SK-N-MC (cell line): ENCODE data around the gene FJX1.

Experiments
- DNase-seq: peaks from one replicate; pipeline ENCODE4 v3.0.0-alpha.2; 2011; ENCODE audit warnings: low read depth, low spot score
- H3K27ac ChIP-seq: fragments of 200-600 bp; sonication (generic); 2 replicates; pipeline ENCODE4 v1.5.1; 2016; ENCODE audit warnings: mixed run types
- H3K36me3 ChIP-seq: fragments of 200-600 bp; sonication (generic); 2 replicates; pipeline ENCODE4 v1.6.1; 2017; ENCODE audit warnings: antibody characterized with exemption, low read length, mixed read lengths; ENCODE audit not compliant: insufficient read depth
- H3K4me3 ChIP-seq: fragments of 200-600 bp; sonication (generic); 2 replicates; pipeline ENCODE4 v1.5.1; 2016
- H3K9ac ChIP-seq: fragments of 200-600 bp; sonication (generic); 2 replicates; pipeline ENCODE4 v1.8.0; 2017; ENCODE audit warnings: mixed run types, mixed read lengths; ENCODE audit not compliant: insufficient read length
- H3K9me3 ChIP-seq: fragments of 200-600 bp; sonication (generic); 2 replicates; pipeline ENCODE4 v1.6.1; 2017; ENCODE audit warnings: low read depth, mild to moderate bottlenecking, antibody characterized with exemption, low read length, moderate library complexity, mixed read lengths
- EZH2 ChIP-seq: fragments of 200-600 bp; sonication (generic); IDR thresholded peaks from one replicate; pipeline ENCODE4 v1.6.1; 2017; ENCODE audit warnings: antibody characterized with exemption
- FOXP2 ChIP-seq: optimal IDR thresholded peaks from 2 replicates; pipeline ENCODE3; 2011; ENCODE audit warnings: mild to moderate bottlenecking, moderate library complexity; ENCODE audit not compliant: insufficient read depth; ENCODE audit errors: extremely low read length, control extremely low read depth
- POLR2AphosphoS5 ChIP-seq: IDR thresholded peaks from 2 replicates; pipeline ENCODE4 v1.6.1; 2012; ENCODE audit warnings: mild to moderate bottlenecking, low read depth, low read length, borderline replicate concordance

FJX1 gene

GRCh38 chr11:35585416-35585815 is 32.8 kb upstream of the FJX1 start:
- TF ChIP-seq EZH2 = no peak
- TF ChIP-seq FOXP2 = no peak
- no peak for TF ChIP-seq POLR2AphosphoS5
- no peak for DNase-seq
- Histone ChIP-seq H3K9me3 (no peaks in the 10 kb centered on the region), H3K36me3 (no peaks in the 10 kb centered on the region), H3K27ac (no peak overlapping the region), H3K4me3 (no peak overlapping the region), H3K9ac (no peak overlapping the region)

- no peak overlapping the region for H3K27ac ChIP-seq
- no peak overlapping the region for H3K9ac ChIP-seq
- TF ChIP-seq EZH2 (no peak), FOXP2 (no peak), POLR2AphosphoS5 (no peak)
- DNase-seq = no peak
- no peaks in the 10 kb centered on the region for H3K9me3 ChIP-seq
- H3K36me3 ChIP-seq = no peaks in the 10 kb centered on the region
- no peak overlapping the region for H3K4me3 ChIP-seq
Measured at GRCh38 chr11:35586222-35586621, 32.0 kb upstream of the FJX1 start.

- Histone ChIP-seq H3K9me3 (no peaks in the 10 kb centered on the region), H3K27ac (no peak overlapping the region)
Measured at GRCh38 chr11:35587972-35588371, 30.3 kb upstream of the FJX1 start.

GRCh38 chr11:35588627-35589026 is 29.6 kb upstream of the FJX1 start:
- TF ChIP-seq EZH2 = no peak
- TF ChIP-seq POLR2AphosphoS5 = no peak
- TF ChIP-seq FOXP2 = no peak
- H3K9ac ChIP-seq = no peak overlapping the region
- H3K36me3 ChIP-seq = no peaks in the 10 kb centered on the region
- H3K27ac ChIP-seq = no peak overlapping the region
- no peak overlapping the region for H3K4me3 ChIP-seq
- DNase-seq = no peak
- H3K9me3 ChIP-seq = no peaks in the 10 kb centered on the region

More at GRCh38 chr11:35587972-35588371, 30.3 kb upstream of the FJX1 start:
- Histone ChIP-seq H3K36me3 (no peaks in the 10 kb centered on the region), H3K9ac (no peak overlapping the region), H3K4me3 (no peak overlapping the region)
- TF ChIP-seq POLR2AphosphoS5 (no peak), FOXP2 (no peak), EZH2 (no peak)
- no peak for DNase-seq

GRCh38 chr11:35589281-35589680 is 29.0 kb upstream of the FJX1 start:
- TF ChIP-seq EZH2 (no peak), POLR2AphosphoS5 (no peak), FOXP2 (no peak)
- Histone ChIP-seq H3K9ac (no peak overlapping the region), H3K9me3 (no peaks in the 10 kb centered on the region), H3K36me3 (no peaks in the 10 kb centered on the region), H3K27ac (no peak overlapping the region), H3K4me3 (no peak overlapping the region)
- no peak for DNase-seq

GRCh38 chr11:35590412-35590811 is 27.8 kb upstream of the FJX1 start:
- Histone ChIP-seq H3K36me3 (no peaks in the 10 kb centered on the region), H3K27ac (no peak overlapping the region), H3K9me3 (no peaks in the 10 kb centered on the region), H3K9ac (no peak overlapping the region), H3K4me3 (no peak overlapping the region)
- TF ChIP-seq FOXP2 (no peak), EZH2 (no peak), POLR2AphosphoS5 (no peak)
- DNase-seq = no peak

- Histone ChIP-seq H3K4me3 (no peak overlapping the region), H3K36me3 (no peaks in the 10 kb centered on the region), H3K9me3 (no peaks in the 10 kb centered on the region), H3K27ac (no peak overlapping the region), H3K9ac (no peak overlapping the region)
- TF ChIP-seq POLR2AphosphoS5 = no peak
- no peak for TF ChIP-seq EZH2
- TF ChIP-seq FOXP2 = no peak
- DNase-seq = no peak
Measured at GRCh38 chr11:35593143-35593542, 25.1 kb upstream of the FJX1 start.

- no peaks in the 10 kb centered on the region for H3K36me3 ChIP-seq
- TF ChIP-seq POLR2AphosphoS5 (no peak), EZH2 (no peak), FOXP2 (no peak)
- no peak overlapping the region for H3K4me3 ChIP-seq
- no peak for DNase-seq
- H3K9me3 ChIP-seq = no peaks in the 10 kb centered on the region
- H3K27ac ChIP-seq = no peak overlapping the region
- H3K9ac ChIP-seq = no peak overlapping the region
Measured at GRCh38 chr11:35594680-35595079, 23.6 kb upstream of the FJX1 start.

GRCh38 chr11:35598254-35599125 is 19.8 kb upstream of the FJX1 start:
- no peak overlapping the region for H3K27ac ChIP-seq
- no peaks in the 10 kb centered on the region for H3K9me3 ChIP-seq
- no peak overlapping the region for H3K4me3 ChIP-seq
- TF ChIP-seq EZH2 (no peak), FOXP2 (no peak), POLR2AphosphoS5 (no peak)
- no peaks in the 10 kb centered on the region for H3K36me3 ChIP-seq
- no peak for DNase-seq
- H3K9ac ChIP-seq = no peak overlapping the region
